SHP77 treated with DMSO at 0.1 percent for 48 hours (cell line): ENCODE data around the gene FYB2.

Experiments used
- DNase-seq: peaks from one replicate; lab custom pipeline; 2025; lab: John Stamatoyannopoulos, UW

The FYB2 gene

GRCh38 chr1:56819387-56819899 lies at the start of gene FYB2:
Gene FYB2, minus strand, starts transcription at chr1:56819404. Its CDS starts 114 bp downstream, at chr1:56819290.
- no peak for DNase-seq

GRCh38 chr1:56868761-56869160 lies 49.6 kb upstream of the FYB2 start:
- no peak for DNase-seq

- no peak for DNase-seq
These were observed 48.3 kb upstream of the FYB2 start for GRCh38 chr1:56867491-56867890.

- DNase-seq = no peak
These were observed 47.5 kb upstream of the FYB2 start for GRCh38 chr1:56866656-56867055.

- no peak for DNase-seq
These were observed 45.2 kb upstream of the FYB2 start for GRCh38 chr1:56864430-56864829.

GRCh38 chr1:56863265-56863992 lies 44.2 kb upstream of the FYB2 start:
- no peak for DNase-seq

- no peak for DNase-seq
These were observed 40.1 kb upstream of the FYB2 start for GRCh38 chr1:56859287-56859686.

- no peak for DNase-seq
These were observed 37.0 kb upstream of the FYB2 start for GRCh38 chr1:56856186-56856585.

GRCh38 chr1:56855190-56855589 lies 36.0 kb upstream of the FYB2 start:
- DNase-seq = no peak

- no peak for DNase-seq
These were observed 35.4 kb upstream of the FYB2 start, which contains the start of gene C8A for GRCh38 chr1:56854521-56855099. Gene C8A, plus strand, starts transcription at chr1:56854797. Its CDS starts 105 bp downstream, at chr1:56854902.

- DNase-seq = no peak
These were observed 33.3 kb upstream of the FYB2 start for GRCh38 chr1:56852476-56852875.

GRCh38 chr1:56850922-56851321 lies 31.7 kb upstream of the FYB2 start:
- DNase-seq = no peak

GRCh38 chr1:56850411-56850810 lies 31.2 kb upstream of the FYB2 start:
- no peak for DNase-seq

GRCh38 chr1:56849750-56850149 lies 30.5 kb upstream of the FYB2 start:
- DNase-seq = no peak

- DNase-seq = no peak
These were observed 26.1 kb upstream of the FYB2 start for GRCh38 chr1:56845343-56845742.

- no peak for DNase-seq
These were observed 25.4 kb upstream of the FYB2 start for GRCh38 chr1:56844545-56845136.

- no peak for DNase-seq
These were observed 24.3 kb upstream of the FYB2 start for GRCh38 chr1:56843544-56843943.

GRCh38 chr1:56838759-56839158 lies 19.6 kb upstream of the FYB2 start:
- no peak for DNase-seq

- DNase-seq = no peak
These were observed 18.2 kb upstream of the FYB2 start for GRCh38 chr1:56837244-56837939.

GRCh38 chr1:56836359-56836758 lies 17.2 kb upstream of the FYB2 start:
- DNase-seq = no peak

GRCh38 chr1:56835657-56836056 lies 16.5 kb upstream of the FYB2 start:
- DNase-seq = no peak

- no peak for DNase-seq
These were observed 15.1 kb upstream of the FYB2 start for GRCh38 chr1:56834137-56834900.
